ENCODE results near the gene TRAFD1. TPM values are rescaled to one million over a fixed set of nuclear protein-coding genes. Genes with fewer than 3 reads are reported as not detected.

The TRAFD1 gene
- total RNA-seq, 4 donors from 2014 or later = 28.2 to 37.7 (median 30.2) TPM

DNA sequence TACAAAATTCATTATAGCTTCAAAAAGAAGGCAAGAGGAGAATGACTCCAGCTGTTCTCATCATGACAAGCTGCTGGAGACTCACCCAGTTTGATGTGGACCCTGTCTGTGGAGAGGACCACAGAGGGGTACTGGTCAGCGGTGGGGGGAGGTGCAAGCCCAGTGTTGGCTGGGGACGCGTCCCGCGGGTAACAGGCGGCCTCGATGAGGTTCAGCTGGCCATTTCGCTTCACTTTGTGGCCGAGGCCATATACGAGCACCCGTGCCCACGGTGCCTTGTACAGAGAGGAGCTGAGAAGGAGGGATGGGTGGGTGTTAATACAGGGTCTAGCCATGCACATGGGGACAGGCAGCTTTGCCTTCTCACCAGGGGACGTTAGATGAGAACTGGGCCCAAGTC, 67.1 kb downstream of the TRAFD1 start:
- ATAC-seq = no peak

DNA sequence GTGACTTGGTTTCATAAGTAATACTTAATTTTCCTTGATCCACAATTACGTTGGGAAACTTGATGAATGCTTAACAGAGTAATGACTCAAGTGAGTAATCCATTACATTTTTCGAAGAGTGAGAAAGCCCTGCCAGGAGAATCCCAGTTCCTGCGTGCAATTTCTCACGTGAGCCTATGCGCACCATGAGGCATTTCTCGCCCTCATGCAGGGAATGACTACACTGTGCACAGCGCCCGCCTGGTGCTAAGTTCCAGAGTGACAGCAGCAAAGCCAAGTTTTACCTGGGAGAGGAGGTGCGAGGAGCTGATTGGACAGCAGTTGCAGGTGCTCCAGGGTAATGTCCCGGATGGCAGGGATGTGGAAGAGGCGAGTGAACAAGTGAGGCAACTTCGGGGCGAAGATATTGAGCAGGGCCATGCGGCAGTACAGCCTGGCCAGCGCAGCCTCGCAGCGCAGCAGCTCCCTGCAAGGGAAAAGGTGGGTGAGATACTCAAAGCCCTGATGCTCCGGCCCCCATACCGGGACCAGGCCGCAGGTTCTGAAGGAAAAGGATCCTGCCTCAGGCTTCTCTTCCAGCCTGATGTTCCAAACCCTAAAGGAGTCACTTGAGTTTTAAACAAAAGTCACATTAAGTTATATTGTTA, 69.4 kb downstream of the TRAFD1 start:
- Histone ChIP-seq H3K4me3 (no peak overlapping the region), H3K27me3 (no peaks in the 10 kb centered on the region), H3K27ac (no peak overlapping the region), H3K36me3 (peaks cover 0 to 100% of the 10 kb centered on the region in 2 donors), H3K4me1 (peaks cover 0 to 18% (median 0%) of the 10 kb centered on the region in 3 donors), H3K9me3 (no peaks in the 10 kb centered on the region)
- WGBS, 2 donors (ENCODE audit: low coverage in 1 of 2) = 89 to 94% methylated on average over 11 to 17 of the region's 20 CpGs
- ATAC-seq = no peak
- TF ChIP-seq POLR2A (IDR thresholded peaks at IDR 0.05) = no peak
- TF ChIP-seq EP300 (IDR thresholded peaks at IDR 0.05) = no peak
- TF ChIP-seq, protein P1, sequence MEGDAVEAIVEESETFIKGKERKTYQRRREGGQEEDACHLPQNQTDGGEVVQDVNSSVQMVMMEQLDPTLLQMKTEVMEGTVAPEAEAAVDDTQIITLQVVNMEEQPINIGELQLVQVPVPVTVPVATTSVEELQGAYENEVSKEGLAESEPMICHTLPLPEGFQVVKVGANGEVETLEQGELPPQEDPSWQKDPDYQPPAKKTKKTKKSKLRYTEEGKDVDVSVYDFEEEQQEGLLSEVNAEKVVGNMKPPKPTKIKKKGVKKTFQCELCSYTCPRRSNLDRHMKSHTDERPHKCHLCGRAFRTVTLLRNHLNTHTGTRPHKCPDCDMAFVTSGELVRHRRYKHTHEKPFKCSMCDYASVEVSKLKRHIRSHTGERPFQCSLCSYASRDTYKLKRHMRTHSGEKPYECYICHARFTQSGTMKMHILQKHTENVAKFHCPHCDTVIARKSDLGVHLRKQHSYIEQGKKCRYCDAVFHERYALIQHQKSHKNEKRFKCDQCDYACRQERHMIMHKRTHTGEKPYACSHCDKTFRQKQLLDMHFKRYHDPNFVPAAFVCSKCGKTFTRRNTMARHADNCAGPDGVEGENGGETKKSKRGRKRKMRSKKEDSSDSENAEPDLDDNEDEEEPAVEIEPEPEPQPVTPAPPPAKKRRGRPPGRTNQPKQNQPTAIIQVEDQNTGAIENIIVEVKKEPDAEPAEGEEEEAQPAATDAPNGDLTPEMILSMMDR (IDR thresholded peaks at IDR 0.05) = no peak
- TF ChIP-seq POLR2AphosphoS5 (IDR thresholded peaks at IDR 0.05) = no peak

More for the DNA sequence above, 67.1 kb downstream of the TRAFD1 start:
- 89 to 100% methylated on average over 1 to 3 of the region's 13 CpGs for WGBS, 2 donors (ENCODE audit: low coverage in 1 of 2)
- no peak overlapping the region for H3K4me3 ChIP-seq
- H3K4me1 ChIP-seq = peaks cover 0 to 18% (median 0%) of the 10 kb centered on the region in 3 donors
- H3K27me3 ChIP-seq = no peaks in the 10 kb centered on the region
- TF ChIP-seq, protein P1 (IDR thresholded peaks at IDR 0.05) = no peak
- no peak for TF ChIP-seq POLR2AphosphoS5 (IDR thresholded peaks at IDR 0.05)
- no peak for TF ChIP-seq EP300 (IDR thresholded peaks at IDR 0.05)
- no peak for TF ChIP-seq POLR2A (IDR thresholded peaks at IDR 0.05)
- peak overlapping the region in 2 of 4 donors; percentile 34 to 57 for H3K27ac ChIP-seq
- H3K9me3 ChIP-seq = no peaks in the 10 kb centered on the region
- H3K36me3 ChIP-seq = peaks cover 0 to 98% of the 10 kb centered on the region in 2 donors

DNA sequence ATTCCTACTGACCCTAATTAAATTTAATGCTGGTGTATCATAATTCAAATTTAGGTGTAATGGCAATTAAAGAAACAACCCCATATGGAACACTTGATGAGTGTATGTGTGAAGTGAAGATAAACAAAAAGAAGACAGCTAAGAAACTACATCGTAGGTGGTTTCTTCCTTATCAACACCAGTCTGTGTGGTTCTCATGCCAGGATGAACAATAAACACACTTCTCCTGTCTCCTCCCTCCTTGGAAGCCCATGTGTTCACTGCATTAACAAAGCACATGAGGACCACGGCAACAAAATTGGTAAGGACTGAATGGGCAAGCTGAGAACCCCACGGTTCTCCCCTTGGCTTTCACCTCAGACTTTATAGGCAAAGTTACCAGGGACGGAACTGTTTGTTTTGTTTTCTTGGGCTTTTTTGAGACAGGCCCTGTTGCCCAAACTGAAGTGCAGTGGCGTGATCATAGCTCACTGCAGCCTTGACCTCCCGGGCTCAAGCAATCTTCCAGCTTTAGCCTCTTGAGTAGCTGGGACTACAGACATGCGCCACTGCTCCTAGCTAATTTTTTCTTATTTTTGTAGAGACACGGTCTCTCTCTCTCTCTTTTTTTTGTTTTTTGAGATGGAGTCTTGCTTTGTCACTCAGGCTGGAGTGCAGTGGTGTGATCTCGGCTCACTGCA, 71.0 kb downstream of the TRAFD1 start:
- no peak overlapping the region for H3K4me3 ChIP-seq
- H3K9me3 ChIP-seq = no peaks in the 10 kb centered on the region
- no peak for TF ChIP-seq EP300 (IDR thresholded peaks at IDR 0.05)
- H3K27ac ChIP-seq = no peak overlapping the region
- H3K4me1 ChIP-seq = peaks cover 0 to 10% (median 0%) of the 10 kb centered on the region in 3 donors
- peaks cover 0 to 100% of the 10 kb centered on the region in 2 donors for H3K36me3 ChIP-seq
- no peaks in the 10 kb centered on the region for H3K27me3 ChIP-seq
- ATAC-seq = no peak
- WGBS, 2 donors (ENCODE audit: low coverage in 1 of 2) = 91 to 92% methylated on average over 5 to 8 of the region's 9 CpGs

DNA sequence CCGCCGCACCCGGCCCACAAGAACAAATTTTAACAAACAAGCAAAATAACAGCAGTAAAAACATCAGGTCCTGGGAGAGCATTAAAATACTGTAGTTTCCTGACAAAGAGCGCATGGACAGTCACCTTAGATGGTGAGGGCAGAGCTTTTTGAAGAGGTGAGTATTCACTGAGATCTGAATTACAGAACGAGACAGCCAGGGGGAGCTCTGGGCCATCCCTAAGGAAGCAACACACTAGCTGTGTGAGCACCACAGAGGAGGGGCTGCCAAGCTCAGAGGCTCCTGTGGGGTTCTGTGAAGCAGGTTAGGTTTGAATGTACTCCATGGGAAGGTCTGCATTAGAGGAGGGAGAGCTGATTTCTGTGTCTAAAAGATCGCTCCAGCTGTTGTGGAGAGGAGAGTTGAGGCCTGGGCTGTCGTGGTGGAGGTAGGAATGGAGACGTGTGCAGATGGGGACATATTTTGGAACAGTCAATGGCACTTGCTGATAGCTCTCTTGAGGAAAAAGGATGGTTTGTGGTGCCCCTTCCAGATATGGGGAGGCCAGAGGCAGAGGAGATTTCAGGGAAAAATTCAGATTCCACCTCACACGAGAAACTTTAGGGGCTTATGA, 72.9 kb downstream of the TRAFD1 start:
- Histone ChIP-seq H3K4me1 (no peaks in the 10 kb centered on the region), H3K4me3 (no peak overlapping the region), H3K36me3 (peaks cover 0 to 100% of the 10 kb centered on the region in 2 donors), H3K27ac (no peak overlapping the region), H3K9me3 (no peaks in the 10 kb centered on the region), H3K27me3 (no peaks in the 10 kb centered on the region)
- ATAC-seq = peak; percentile 53
- 66 to 80% methylated on average over 6 to 7 of the region's 9 CpGs for WGBS, 2 donors (ENCODE audit: low coverage in 1 of 2)
- TF ChIP-seq, protein P1 (IDR thresholded peaks at IDR 0.05) = peak in 3 of 4 experiments; percentile 25 to 47 (median 38)
- TF ChIP-seq EP300 (IDR thresholded peaks at IDR 0.05) = no peak

DNA sequence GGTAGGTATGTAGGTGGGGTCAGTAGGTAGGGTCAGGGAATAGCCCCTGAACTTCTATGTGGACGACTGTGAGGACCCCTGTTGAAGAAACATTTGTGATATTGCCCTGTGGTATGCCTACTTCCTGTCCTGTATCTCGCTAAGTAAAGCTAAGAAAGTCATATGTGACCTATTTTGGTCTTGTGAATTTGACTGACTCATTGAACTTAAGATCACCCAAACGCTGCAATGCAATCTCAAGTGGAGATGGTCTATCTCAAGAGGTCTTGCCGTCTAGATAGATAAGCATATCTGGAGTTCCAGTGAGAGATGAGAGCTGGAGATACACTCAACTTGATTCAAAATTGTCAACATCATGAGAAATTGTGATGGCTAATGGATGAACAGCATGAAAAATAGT, 73.8 kb downstream of the TRAFD1 start:
- H3K4me3 ChIP-seq = no peak overlapping the region
- peaks cover 0 to 100% of the 10 kb centered on the region in 2 donors for H3K36me3 ChIP-seq
- WGBS, 2 donors (ENCODE audit: low coverage in 1 of 2) = 74 to 82% methylated on average over 4 of the region's 4 CpGs
- no peaks in the 10 kb centered on the region for H3K27me3 ChIP-seq
- no peaks in the 10 kb centered on the region for H3K4me1 ChIP-seq
- TF ChIP-seq POLR2AphosphoS5 (IDR thresholded peaks at IDR 0.05) (no peak), POLR2A (IDR thresholded peaks at IDR 0.05) (no peak), EP300 (IDR thresholded peaks at IDR 0.05) (no peak)
- TF ChIP-seq, protein P1 (IDR thresholded peaks at IDR 0.05) = no peak
- no peaks in the 10 kb centered on the region for H3K9me3 ChIP-seq
- no peak for ATAC-seq
- H3K27ac ChIP-seq = no peak overlapping the region
